ENCODE results near the gene EWSR1.
"Not testable (repeated sequence)": the region's sequence is repeated elsewhere in the genome, so short reads cannot be mapped to it uniquely, and the experiment has no call there.

Gene EWSR1

DNA sequence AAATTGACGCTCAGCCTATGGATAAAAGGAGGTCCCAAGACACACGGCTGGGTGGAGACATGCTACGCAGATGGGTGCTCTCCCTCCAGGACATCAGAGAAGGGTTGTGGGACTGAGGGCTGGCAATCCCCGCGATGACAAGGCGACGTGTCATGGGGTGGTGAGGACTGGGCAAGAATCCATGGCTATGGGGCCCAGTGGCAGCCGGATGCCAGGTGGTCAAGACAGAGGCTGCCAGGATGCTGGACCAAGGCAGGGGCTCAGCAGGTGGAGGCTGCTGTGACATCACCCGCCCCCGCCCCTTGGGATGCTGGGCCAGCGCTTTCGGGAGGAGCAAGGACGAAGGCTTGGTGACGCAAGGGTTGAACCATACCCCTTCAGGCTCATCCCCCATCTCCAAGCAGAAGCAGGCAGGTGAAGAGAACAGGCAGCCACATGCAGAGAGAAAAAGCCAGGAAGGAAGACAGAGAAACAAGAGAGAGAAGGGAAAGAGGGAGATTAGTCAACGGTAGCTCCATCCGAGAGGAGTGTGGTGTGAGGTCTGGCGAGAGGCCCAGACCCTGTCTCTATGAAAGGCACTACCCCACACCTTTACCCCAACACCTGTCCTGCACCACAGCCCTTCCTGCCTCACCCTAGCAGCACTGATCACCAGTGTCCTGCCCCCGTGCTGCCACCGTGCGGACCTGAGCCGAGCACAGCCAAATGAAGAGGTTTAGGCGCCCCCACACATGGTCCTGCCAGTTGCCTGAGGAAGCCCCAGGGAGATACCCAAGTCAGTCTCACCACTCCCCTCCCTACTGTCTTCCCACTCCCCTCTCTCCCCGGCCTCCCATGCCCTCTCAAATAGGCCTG lies 71.5 kb downstream of the EWSR1 start:
- no peak for DNase-seq (ENCODE audit: low spot score)

DNA sequence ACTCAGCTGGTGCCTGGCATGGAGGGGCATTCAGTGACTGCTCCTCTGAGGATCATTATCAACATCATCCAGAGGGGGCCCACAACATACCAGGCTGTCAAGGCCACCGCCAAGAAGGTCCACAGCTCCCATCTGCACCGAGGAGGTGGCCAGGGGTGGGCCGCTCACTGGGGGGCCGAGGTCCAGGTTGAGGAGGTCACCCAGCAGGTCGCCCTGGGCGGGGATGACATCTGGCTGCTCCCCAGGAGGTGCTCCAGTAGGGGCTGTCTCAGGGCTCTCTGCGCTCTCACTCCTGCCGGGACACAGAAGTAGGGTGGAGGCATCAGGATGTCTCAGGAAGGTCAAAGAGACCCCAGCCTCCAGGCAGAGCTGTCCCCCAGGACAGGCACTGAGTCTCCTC lies 72.5 kb downstream of the EWSR1 start:
- DNase-seq (ENCODE audit: low spot score): no peak

DNA sequence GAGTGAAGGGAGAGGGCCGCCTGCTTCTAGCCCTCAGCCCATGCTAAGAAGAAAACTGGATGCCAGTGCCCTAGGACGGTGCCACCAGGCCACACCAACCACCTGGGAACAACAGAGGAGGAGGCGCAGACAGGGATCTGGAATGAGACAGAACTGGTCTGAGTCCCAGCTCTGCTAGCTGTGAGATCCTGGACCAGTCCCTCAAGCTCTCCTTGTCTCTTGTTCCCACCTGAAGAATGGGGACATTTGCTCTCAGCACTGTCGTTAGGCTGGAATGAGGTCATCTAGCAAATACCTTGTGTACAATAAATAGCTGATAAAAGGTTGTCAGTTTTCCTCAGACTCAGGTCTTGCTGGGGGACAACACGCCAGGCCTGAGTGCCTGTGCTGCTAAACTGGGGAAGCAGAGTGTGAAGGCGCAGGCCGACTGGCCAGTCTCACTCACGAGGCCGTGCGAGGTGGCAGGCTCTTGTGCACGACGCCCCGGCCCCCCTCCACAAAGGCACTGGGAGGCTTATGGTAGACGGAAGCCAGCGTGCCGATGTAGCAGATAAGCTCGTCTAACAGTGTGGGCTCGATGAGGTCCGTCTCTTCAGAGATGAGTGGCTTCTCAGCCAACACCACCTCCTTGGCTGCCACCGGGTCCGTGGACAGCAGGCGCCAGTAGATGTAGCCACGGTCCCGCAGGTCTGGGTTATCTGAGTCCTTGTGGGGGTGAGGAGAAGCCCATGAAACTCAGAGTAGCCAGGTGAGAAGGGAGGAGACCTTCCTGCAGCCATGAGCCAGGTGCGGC lies 73.2 kb downstream of the EWSR1 start:
- DNase-seq (ENCODE audit: low spot score): no peak

DNA sequence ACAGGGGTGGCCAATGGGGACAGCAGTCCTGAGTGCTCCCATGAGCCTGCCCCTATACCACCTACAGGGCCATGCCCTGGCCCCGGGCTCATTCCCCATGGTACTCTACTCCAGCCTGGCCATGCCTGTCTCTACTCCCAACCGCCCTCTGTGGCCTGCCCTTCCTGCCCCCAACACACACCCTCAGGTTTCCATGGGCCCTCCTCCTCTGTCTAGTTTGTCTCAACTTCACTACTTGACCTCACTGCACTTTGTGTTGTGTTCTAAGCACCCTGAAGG lies 73.7 kb downstream of the EWSR1 start:
- no peak for DNase-seq (ENCODE audit: low spot score)

DNA sequence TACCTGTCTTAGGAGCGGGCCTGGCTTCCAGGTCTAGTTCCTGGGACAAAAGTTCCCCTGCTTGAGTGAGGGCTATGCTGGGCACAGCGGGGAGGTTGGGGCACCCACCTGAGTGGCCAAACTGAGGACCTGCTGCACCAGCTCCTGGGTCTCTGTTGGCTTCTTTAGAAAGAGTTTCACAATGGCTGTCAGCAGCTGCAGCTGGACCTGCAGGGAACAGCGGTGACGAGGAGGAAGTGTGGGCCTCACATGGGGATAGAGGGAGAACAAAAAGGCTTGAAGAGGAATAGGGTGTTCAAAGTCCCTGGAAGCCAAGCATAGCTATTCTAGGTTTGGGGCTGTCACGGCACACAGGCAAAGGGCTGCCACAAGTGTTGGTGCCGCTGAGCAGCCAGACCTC lies 74.1 kb downstream of the EWSR1 start:
- no peak for DNase-seq (ENCODE audit: low spot score)

DNA sequence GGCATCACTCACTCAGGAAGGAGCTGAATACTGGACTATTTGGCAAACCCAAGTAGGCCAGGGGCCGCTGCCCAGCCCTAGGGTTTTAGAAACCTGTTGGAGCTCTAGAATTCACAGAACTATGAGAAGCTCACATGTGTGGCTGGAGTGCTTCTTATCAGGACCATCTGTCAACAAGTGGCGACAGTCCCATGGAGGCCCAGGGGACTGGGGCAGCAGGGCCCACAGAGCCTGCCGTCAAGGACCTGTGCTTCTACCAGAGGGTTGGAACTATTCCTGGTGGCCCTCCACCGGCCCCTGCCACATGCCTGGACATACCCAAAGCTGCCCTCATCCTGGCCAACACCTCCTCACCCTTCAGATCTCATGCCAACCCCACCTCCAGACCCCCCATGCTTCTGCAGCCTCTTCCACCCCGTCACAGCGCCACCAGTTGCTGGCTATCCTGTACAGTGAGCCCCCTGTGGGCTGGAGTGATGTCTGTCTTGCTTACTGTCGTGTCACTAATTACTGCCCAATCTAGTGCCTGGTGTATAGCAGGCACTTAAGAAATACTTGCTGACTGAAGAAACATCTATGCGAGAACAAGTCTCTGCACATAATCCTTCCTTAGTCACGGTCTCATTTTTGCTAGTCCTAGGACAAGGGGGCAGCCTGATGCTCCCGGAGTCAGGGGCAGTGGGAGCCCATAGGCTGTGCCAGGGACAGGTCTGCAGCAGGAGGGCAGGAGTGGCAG lies 74.7 kb downstream of the EWSR1 start:
- peak; percentile 62 for DNase-seq (ENCODE audit: low spot score)

DNA sequence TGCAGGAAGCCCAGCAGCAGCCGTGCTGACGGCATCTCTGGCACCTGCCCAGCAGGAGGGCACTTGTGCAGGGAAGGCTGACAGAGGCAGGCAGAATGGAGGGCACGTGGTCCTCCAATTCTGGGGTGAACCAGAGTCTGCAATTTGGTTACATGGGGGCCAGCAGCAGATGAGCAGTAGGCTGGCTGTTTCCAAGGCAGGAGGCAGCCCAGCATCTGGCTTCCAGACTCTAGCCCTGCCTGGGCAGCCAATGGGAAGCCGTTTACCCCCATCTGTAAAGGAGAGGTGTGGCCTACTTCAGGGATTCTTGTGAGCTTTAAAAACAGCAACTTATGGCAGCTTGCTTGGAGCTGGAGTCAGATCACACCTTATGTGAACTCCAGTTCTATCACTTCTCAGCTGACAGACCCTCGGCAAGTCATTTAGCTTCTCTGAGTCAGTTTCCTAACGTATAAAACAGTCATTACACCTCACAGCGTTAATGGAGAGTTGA lies 75.3 kb downstream of the EWSR1 start:
- DNase-seq (ENCODE audit: low spot score): no peak

DNA sequence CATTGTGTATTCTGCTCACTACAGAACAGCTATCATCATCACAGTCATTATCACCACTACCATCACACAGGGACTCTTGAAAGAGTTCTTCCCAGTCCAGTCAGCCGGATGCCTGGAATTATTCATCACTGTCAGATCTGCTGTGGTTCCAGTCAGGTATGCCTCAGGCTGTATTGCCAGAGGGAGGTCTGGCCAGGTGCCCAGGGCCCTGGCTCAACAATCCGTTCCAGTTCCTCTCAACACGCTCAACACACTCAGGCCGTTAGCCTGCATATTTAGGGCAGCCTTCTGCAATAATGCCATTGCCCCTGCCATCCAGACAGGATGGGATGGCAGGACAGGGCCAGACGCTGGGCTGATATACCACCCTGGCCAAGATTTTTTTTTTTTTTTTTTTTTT lies 76.1 kb downstream of the EWSR1 start:
- DNase-seq (ENCODE audit: low spot score): no peak

DNA sequence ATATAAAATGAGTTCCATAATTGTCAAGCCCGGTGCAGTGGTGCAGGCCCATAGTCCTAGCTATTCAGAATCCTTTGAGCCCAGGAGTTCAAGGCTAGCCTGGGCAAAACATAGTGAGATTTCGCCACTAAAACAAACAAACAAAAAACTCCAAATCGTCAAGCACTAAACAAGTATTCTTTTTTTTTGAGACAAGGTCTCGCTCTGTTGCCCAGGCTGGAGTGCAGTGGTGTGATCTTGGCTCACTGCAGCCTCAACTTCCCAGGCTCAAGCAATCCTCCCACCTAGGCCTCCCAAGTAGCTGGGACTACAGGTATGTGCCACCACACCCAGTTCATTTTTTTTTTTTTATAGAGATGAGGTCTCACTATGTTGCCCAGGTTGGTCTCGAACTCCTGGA lies 76.8 kb downstream of the EWSR1 start:
- DNase-seq (ENCODE audit: low spot score): not testable (repeated sequence)

DNA sequence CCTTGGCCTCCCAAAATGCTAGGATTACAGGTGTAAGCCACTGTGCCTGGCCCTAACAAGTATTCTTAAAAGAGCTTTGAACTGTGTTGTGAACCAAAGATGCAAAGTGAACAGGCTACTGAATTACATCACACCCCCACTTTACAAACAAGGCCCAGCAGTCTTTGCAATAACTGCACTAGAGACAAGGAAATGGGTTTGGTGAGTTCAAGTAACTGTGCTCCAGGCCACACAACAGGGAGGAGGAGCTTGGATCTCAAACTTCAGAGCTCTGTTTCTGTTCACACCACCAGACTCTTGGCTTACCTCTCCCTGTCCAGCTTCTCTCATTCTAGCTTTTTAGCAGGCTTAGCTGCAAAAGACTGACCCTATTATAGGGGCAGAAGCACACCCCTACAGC lies 77.9 kb downstream of the EWSR1 start:
- no peak for DNase-seq (ENCODE audit: low spot score)

DNA sequence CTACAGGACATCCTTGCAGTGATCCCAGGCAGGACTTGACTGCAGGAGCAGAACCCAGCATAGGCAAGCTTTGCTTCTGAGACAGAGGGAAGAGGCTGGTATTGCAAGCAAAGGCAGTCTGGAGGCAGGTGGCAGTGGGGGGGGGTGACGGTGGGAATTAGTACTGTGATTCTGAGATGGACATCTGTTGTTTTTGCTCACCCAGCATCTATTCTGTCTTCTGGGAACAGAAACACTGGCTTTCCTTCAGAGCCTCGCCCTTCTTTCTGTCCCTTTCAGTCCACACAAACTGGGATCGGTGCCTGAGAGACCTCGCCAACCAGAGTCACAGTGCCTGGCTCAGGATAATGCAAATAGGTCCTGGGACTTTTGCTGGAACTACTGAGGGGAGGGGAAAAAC lies 78.6 kb downstream of the EWSR1 start:
- no peak for DNase-seq (ENCODE audit: low spot score)

DNA sequence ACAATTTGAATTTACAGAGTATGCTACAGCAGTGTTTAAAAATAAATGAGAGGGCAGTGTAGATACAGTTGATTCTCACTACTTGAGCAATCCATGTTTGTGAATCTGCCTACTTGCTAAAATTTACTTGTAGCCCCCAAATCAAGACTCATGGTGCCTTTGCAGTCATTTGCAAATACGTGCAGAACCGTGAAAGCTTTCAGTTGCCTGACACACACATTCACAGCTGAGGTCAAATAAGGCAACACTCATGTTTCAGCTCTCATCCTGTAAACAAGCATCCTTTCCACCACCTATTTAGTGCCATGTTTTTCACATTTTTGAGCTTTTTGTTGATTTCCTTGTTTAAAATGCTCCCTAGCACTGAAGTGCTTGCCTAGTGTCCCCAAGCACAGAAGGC lies 80.0 kb downstream of the EWSR1 start:
- DNase-seq (ENCODE audit: low spot score): no peak

DNA sequence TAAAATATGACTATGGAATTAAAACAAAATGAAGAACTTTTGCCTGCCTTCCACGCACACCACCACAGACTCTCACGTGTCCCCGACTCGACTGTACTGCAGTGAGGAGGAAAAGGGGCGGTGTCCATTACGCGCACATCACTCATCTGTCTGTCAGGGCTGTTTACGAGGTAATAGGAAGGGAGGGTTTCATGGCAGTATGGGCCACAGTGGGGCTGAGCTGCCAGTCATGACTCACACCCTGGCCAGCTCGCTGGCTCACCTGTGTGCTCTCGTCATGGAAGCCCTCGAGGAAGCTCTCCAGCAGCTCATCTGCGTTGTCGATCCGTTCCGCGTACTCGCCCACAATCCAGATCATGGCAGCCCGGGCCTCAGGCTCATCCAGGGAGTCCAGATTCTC lies 80.9 kb downstream of the EWSR1 start:
- DNase-seq (ENCODE audit: low spot score): no peak
